ENCODE data around the gene DRP2. TPM values are rescaled to one million over a fixed set of nuclear protein-coding genes. Genes with fewer than 3 reads are reported as not detected.
"Not testable (repeated sequence)": the region's sequence is repeated elsewhere in the genome, so short reads cannot be mapped to it uniquely, and the experiment has no call there.

DRP2 gene
- total and polyA plus RNA-seq, 2 of the 4 experiments (the other 2 are of a cell fraction): 7.0 to 7.9 TPM

- H3K23ac ChIP-seq (ENCODE audit: low read depth, low read length): no peak within 1 kb of the TSS
- H4K91ac ChIP-seq (ENCODE audit: insufficient read depth, low read depth, low read length): no peak within 1 kb of the TSS
- CTCF ChIA-PET: no interaction called here
- no peak within 1 kb of the TSS for H3K56ac ChIP-seq (ENCODE audit: extremely low read depth, insufficient read depth, low read length)
- no peak within 1 kb of the TSS for H2AK5ac ChIP-seq (ENCODE audit: low read depth, low read length)
- H3K9ac ChIP-seq (ENCODE audit: low read depth, low read length): no peak within 1 kb of the TSS
- H4K5ac ChIP-seq (ENCODE audit: low read depth, low read length): no peak within 1 kb of the TSS
- POLR2A ChIA-PET (ENCODE audit: unreplicated experiment): no interaction called here
- intact Hi-C loops (cut with micrococcal nuclease): no loop called here
- H3K27me3 ChIP-seq (ENCODE audit: control insufficient read depth, insufficient read depth, low read length): no peaks in the 10 kb centered on the region
- in situ Hi-C loops (cut with MboI; ENCODE audit: low sequenced_read_pairs): no loop called here
- no peak within 1 kb of the TSS for H3K27ac ChIP-seq (ENCODE audit: insufficient read depth, low read length)
- H3K14ac ChIP-seq (replicated peaks; ENCODE audit: low read depth, low read length): no peak within 1 kb of the TSS
- H3K4ac ChIP-seq (ENCODE audit: low read depth, low read length): no peak within 1 kb of the TSS
- H3K4me3 ChIP-seq (ENCODE audit: insufficient read depth, low read depth, low read length): 0 out of 2 replicates have a peak within 1 kb of the TSS, but pooled peaks have one; percentile 2
- H2BK20ac ChIP-seq (ENCODE audit: low read depth, low read length): no peak within 1 kb of the TSS
- H4K20me1 ChIP-seq (ENCODE audit: insufficient read depth, low read length): no peaks in the 10 kb centered on the region
- no peak within 1 kb of the TSS for H2BK120ac ChIP-seq (ENCODE audit: low read depth, low read length)
- no peaks in the 10 kb centered on the region; the same call in 1 of the 2 replicates for H3K9me3 ChIP-seq (ENCODE audit: control insufficient read depth, insufficient read depth, low read length)
- H2AK9ac ChIP-seq (replicated peaks; ENCODE audit: low read depth, low read length, poor library complexity): no peak within 1 kb of the TSS
- no peak for TF ChIP-seq ELK1 (IDR thresholded peaks at IDR 0.05; ENCODE audit: borderline replicate concordance, low read depth, low read length)
- H3K4me2 ChIP-seq (ENCODE audit: low read depth, low read length): no peak within 1 kb of the TSS; the same call in 1 of the 2 replicates
- no peak for DNase-seq
- no peaks in the 10 kb centered on the region for H3K79me1 ChIP-seq (ENCODE audit: low read depth in 1 of 2, low read length in 2 of 2)
- H2BK5ac ChIP-seq (ENCODE audit: low read depth, low read length, poor library complexity, severe bottlenecking): no peak within 1 kb of the TSS
- H4K8ac ChIP-seq (ENCODE audit: low read depth in 2 of 2, low read length in 2 of 2): no peak within 1 kb of the TSS
- H3K18ac ChIP-seq (ENCODE audit: low read depth, low read length): no peak within 1 kb of the TSS
- no peaks in the 10 kb centered on the region for H3K9me1 ChIP-seq (ENCODE audit: insufficient read depth, low read length)
- H3K4me1 ChIP-seq (ENCODE audit: control insufficient read depth, insufficient read depth, low read length): no peaks in the 10 kb centered on the region
- no peak within 1 kb of the TSS for H2BK15ac ChIP-seq (ENCODE audit: low read depth, low read length)
- ATAC-seq (ENCODE audit: low read depth): peak; percentile 54
- 64% methylated on average over 35 of the region's 75 CpGs; no CpG with 5 or more reads in 1 of the 2 experiments for WGBS, 2 experiments (ENCODE audit: extremely low coverage in 2 of 2, insufficient read length in 1 of 2)
- peak within 1 kb of the TSS; percentile 67 for H2AFZ ChIP-seq (replicated peaks; ENCODE audit: low read length, poor library complexity)
- dilution Hi-C loops (cut with HindIII; ENCODE audit: low sequenced_read_pairs, unreplicated experiment): no loop called here
- BruUV-seq (replicated peaks): no TSS peak
- no peaks in the 10 kb centered on the region for H3K36me3 ChIP-seq (ENCODE audit: control insufficient read depth, insufficient read depth, low read length)
Measured at GRCh38 chrX:101290957-101291603, 71.5 kb downstream of the DRP2 start, which contains the start of gene TAF7L. Gene TAF7L (minus strand): TSS chrX:101291334. CDS start chrX:101287543, 3,791 bp downstream.

- H3K79me1 ChIP-seq (ENCODE audit: low read depth in 1 of 2, low read length in 2 of 2); DNase-seq; H4K8ac ChIP-seq (ENCODE audit: low read depth in 2 of 2, low read length in 2 of 2); H3K4ac ChIP-seq (ENCODE audit: low read depth, low read length); H3K4me2 ChIP-seq (ENCODE audit: low read depth, low read length); H2AK9ac ChIP-seq (replicated peaks; ENCODE audit: low read depth, low read length, poor library complexity); H3K56ac ChIP-seq (ENCODE audit: extremely low read depth, insufficient read depth, low read length); H2AK5ac ChIP-seq (ENCODE audit: low read depth, low read length); H2BK15ac ChIP-seq (ENCODE audit: low read depth, low read length); H3K14ac ChIP-seq (replicated peaks; ENCODE audit: low read depth, low read length); dilution Hi-C loops (cut with HindIII; ENCODE audit: low sequenced_read_pairs, unreplicated experiment); in situ Hi-C loops (cut with MboI; ENCODE audit: low sequenced_read_pairs); H4K20me1 ChIP-seq (ENCODE audit: insufficient read depth, low read length); H3K27me3 ChIP-seq (ENCODE audit: control insufficient read depth, insufficient read depth, low read length); H4K5ac ChIP-seq (ENCODE audit: low read depth, low read length); H4K91ac ChIP-seq (ENCODE audit: insufficient read depth, low read depth, low read length); H2BK20ac ChIP-seq (ENCODE audit: low read depth, low read length); H3K18ac ChIP-seq (ENCODE audit: low read depth, low read length); H2BK120ac ChIP-seq (ENCODE audit: low read depth, low read length); H3K9me3 ChIP-seq (ENCODE audit: control insufficient read depth, insufficient read depth, low read length); H2AFZ ChIP-seq (replicated peaks; ENCODE audit: low read length, poor library complexity); ATAC-seq (ENCODE audit: low read depth); intact Hi-C loops (cut with micrococcal nuclease); H3K4me3 ChIP-seq (ENCODE audit: insufficient read depth, low read depth, low read length); POLR2A ChIA-PET (ENCODE audit: unreplicated experiment); H3K9ac ChIP-seq (ENCODE audit: low read depth, low read length); H3K27ac ChIP-seq (ENCODE audit: insufficient read depth, low read length); H3K9me1 ChIP-seq (ENCODE audit: insufficient read depth, low read length); H3K23ac ChIP-seq (ENCODE audit: low read depth, low read length); H3K4me1 ChIP-seq (ENCODE audit: control insufficient read depth, insufficient read depth, low read length); BruUV-seq (replicated peaks); H3K36me3 ChIP-seq (ENCODE audit: control insufficient read depth, insufficient read depth, low read length); H2BK5ac ChIP-seq (ENCODE audit: low read depth, low read length, poor library complexity, severe bottlenecking): not testable (repeated sequence)
- no CpG with 5 or more reads among the region's 3 CpGs for WGBS, 2 experiments (ENCODE audit: extremely low coverage in 2 of 2, insufficient read length in 1 of 2)
- CTCF ChIA-PET: interaction anchor here (0.6 kb wide), 1 partner anchor 11 kb away, joined by 5 read pairs; no protein-coding TSS in a partner anchor
Measured at GRCh38 chrX:101295603-101296002, 76.0 kb downstream of the DRP2 start.

Data from IMR-90 (cell line).